NT2/D1 (cell line): Measurements from ENCODE around the gene CDKN2B.
A peak's percentile ranks its signal among the peaks of the same experiment; 100 is the strongest.
"Not testable (repeated sequence)": the region's sequence is repeated elsewhere in the genome, so short reads cannot be mapped to it uniquely, and the experiment has no call there.

Source experiments
- DNase-seq: peaks from one replicate; pipeline ENCODE4 v3.0.0-alpha.2; 2011; ENCODE audit warnings: low read depth, low spot score
- H3K27me3 ChIP-seq: 2 replicates; pipeline ENCODE4 v1.6.0; 2011; ENCODE audit warnings: mild to moderate bottlenecking; ENCODE audit not compliant: insufficient read length, insufficient read depth
- H3K36me3 ChIP-seq: 2 replicates; pipeline ENCODE4 v1.6.1; 2011; ENCODE audit warnings: mild to moderate bottlenecking, low read length, mixed read lengths; ENCODE audit not compliant: insufficient read depth, insufficient read length
- H3K4me1 ChIP-seq: 2 replicates; pipeline ENCODE4 v1.5.1; 2011; ENCODE audit not compliant: insufficient read depth, insufficient read length
- H3K4me3 ChIP-seq: 2 replicates; pipeline ENCODE4 v1.5.1; 2011; ENCODE audit warnings: low read depth; ENCODE audit not compliant: insufficient read length
- H3K9ac ChIP-seq: 2 replicates; pipeline ENCODE4 v1.6.0; 2011; ENCODE audit warnings: low read depth; ENCODE audit not compliant: insufficient read length
- H3K9me3 ChIP-seq: 2 replicates; pipeline ENCODE4 v1.5.1; 2011; ENCODE audit warnings: mild to moderate bottlenecking, low read length; ENCODE audit not compliant: insufficient read depth
- SUZ12 ChIP-seq: IDR thresholded peaks from 2 replicates; pipeline ENCODE4 v1.6.1; 2011; ENCODE audit not compliant: insufficient read length, insufficient read depth; ENCODE audit errors: extremely low read depth
- YY1 ChIP-seq: IDR thresholded peaks from 2 replicates; pipeline ENCODE4 v1.6.1; 2011; ENCODE audit not compliant: insufficient read length, insufficient read depth
- ZNF274 ChIP-seq: IDR thresholded peaks from 2 replicates; pipeline ENCODE4 v1.6.1; 2011; ENCODE audit warnings: mild to moderate bottlenecking, low read depth, low read length

The CDKN2B gene

DNA sequence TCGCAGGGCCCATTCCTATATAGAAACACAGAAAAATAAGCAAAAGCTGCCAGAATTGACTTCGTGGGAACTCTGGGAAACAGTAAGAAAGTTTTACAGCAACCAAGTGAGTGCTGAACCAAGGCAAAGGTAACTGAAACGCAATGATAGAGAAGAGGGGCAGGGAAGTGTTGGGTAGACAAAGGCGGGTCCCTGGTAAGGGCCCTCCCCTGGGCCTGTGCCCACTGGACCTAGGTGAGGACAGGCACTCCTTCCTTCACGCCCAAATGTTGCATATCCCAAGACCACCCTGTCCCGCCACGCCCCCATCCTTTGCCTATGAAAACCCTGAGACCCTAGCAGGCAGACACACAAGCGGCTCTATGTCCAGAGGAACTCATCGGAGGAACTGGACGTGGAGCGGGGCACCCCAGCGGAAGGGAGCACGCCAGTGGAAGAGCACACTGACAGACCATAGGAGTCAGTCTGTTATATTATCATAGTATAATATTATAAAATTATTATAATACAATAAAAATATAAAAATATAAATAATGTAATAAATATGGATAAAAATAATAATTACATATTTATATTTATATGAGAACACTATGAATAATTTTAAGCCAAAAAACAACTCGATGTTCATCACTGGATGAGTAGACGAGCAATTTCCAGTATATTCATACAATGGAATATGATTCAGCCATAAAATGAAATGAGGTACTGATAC lies 42.8 kb downstream of the CDKN2B start:
- H3K4me3 ChIP-seq, result no peak overlapping the region
- TF ChIP-seq ZNF274 (no peak), SUZ12 (peak; percentile 51), YY1 (no peak)
- no peak for DNase-seq
- no peaks in the 10 kb centered on the region for H3K36me3 ChIP-seq
- no peaks in the 10 kb centered on the region for H3K9me3 ChIP-seq
- H3K9ac ChIP-seq, result no peak overlapping the region
- H3K27me3 ChIP-seq, result peaks cover 91% of the 10 kb centered on the region
- H3K4me1 ChIP-seq, result peaks cover 10% of the 10 kb centered on the region

DNA sequence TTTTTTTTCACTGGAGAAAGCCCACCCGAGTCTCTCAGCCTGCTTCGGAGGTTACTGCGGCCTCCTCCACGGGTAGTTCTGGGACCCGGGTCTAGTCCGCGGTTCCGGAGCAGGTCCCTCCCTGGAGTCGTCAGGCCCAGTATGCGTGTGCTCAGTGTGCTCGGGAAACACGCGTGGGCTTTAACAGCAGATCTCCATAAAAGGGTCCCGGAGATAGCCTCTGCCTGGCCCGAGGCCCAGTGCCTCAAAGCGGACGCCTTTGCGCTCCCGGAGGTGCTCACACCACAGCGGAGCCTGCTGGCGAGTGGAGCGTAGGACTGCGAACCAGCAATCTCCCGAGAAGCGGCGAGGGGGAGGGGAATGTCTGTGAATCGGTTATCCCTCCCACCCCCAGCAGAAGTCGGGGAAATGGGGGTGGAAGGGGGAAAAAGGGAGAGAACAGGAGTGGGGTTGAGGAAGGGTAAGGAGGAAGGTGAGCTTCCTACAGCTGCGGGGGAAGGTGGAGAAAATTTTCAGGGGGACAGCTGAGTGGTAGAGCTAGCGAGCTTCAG lies 43.6 kb downstream of the CDKN2B start:
- Histone ChIP-seq H3K9me3 (no peaks in the 10 kb centered on the region), H3K27me3 (peaks cover 83% of the 10 kb centered on the region), H3K4me3 (peak overlapping the region; percentile 60), H3K36me3 (no peaks in the 10 kb centered on the region), H3K9ac (peak overlapping the region; percentile 71), H3K4me1 (peaks cover 10% of the 10 kb centered on the region)
- DNase-seq, result no peak
- TF ChIP-seq SUZ12, result no peak

GRCh38 chr9:21964925-21965385 lies 44.1 kb downstream of the CDKN2B start:
- H3K27me3 ChIP-seq, result peaks cover 78% of the 10 kb centered on the region
- no peak for DNase-seq

GRCh38 chr9:21961569-21961968 lies 47.5 kb downstream of the CDKN2B start:
- Histone ChIP-seq H3K9me3 (no peaks in the 10 kb centered on the region; the same call in 1 of the 2 replicates), H3K9ac (no peak overlapping the region), H3K36me3 (no peaks in the 10 kb centered on the region), H3K4me1 (peaks cover 5% of the 10 kb centered on the region), H3K27me3 (peaks cover 44% of the 10 kb centered on the region), H3K4me3 (no peak overlapping the region)
- TF ChIP-seq ZNF274 (no peak), SUZ12 (no peak), YY1 (no peak)
- DNase-seq, result no peak

More at GRCh38 chr9:21964925-21965385, 44.1 kb downstream of the CDKN2B start:
- Histone ChIP-seq H3K4me3 (peak overlapping the region; percentile 60), H3K36me3 (no peaks in the 10 kb centered on the region), H3K4me1 (peaks cover 10% of the 10 kb centered on the region), H3K9me3 (no peaks in the 10 kb centered on the region), H3K9ac (peak overlapping the region; percentile 71)
- no peak for TF ChIP-seq YY1
- no peak for TF ChIP-seq SUZ12
- TF ChIP-seq ZNF274, result no peak

- H3K36me3 ChIP-seq, H3K4me1 ChIP-seq, H3K9ac ChIP-seq, DNase-seq, H3K4me3 ChIP-seq, H3K9me3 ChIP-seq: not testable (repeated sequence)
- peaks cover 21% of the 10 kb centered on the region for H3K27me3 ChIP-seq
Observed at GRCh38 chr9:21959268-21959667, 49.8 kb downstream of the CDKN2B start.

- no peak for DNase-seq
- Histone ChIP-seq H3K27me3 (peaks cover 17% of the 10 kb centered on the region), H3K4me3 (no peak overlapping the region), H3K4me1 (no peaks in the 10 kb centered on the region), H3K36me3 (no peaks in the 10 kb centered on the region), H3K9me3 (no peaks in the 10 kb centered on the region; the same call in 1 of the 2 replicates), H3K9ac (no peak overlapping the region)
- TF ChIP-seq ZNF274 (no peak), YY1 (no peak), SUZ12 (no peak)
Observed at GRCh38 chr9:21958833-21959232, 50.3 kb downstream of the CDKN2B start.
